WTC11 (cell line): Measurements from ENCODE around the gene RFC2.

Experiments used
- AFF4 ChIP-seq: sonication (generic); formaldehyde crosslinking; IDR thresholded peaks from 2 replicates; pipeline ENCODE4 v1.8.1; 2023; ENCODE audit warnings: mild to moderate bottlenecking, missing genetic modification reagents, borderline replicate concordance
- CDX4 ChIP-seq: fragments of 250-450 bp; sonication (Bioruptor Pico); IDR thresholded peaks from 2 replicates; pipeline ENCODE4 v1.9.0; 2021; ENCODE audit warnings: moderate library complexity, mild to moderate bottlenecking, inconsistent platforms, borderline replicate concordance
- CREB1 ChIP-seq: sonication (generic); formaldehyde crosslinking; IDR thresholded peaks from 2 replicates; pipeline ENCODE4 v1.8.0; 2023; ENCODE audit warnings: mild to moderate bottlenecking, missing genetic modification reagents
- CTCF ChIP-seq: fragments of 200-600 bp; IDR thresholded peaks from 2 replicates; pipeline ENCODE4 v1.8.0; 2022; ENCODE audit warnings: antibody characterized with exemption
- FOXP1 ChIP-seq: sonication (generic); formaldehyde crosslinking; IDR thresholded peaks from 2 replicates; pipeline ENCODE4 v1.8.0; 2022; ENCODE audit warnings: missing genetic modification reagents, mild to moderate bottlenecking, moderate library complexity, borderline replicate concordance
- HMGXB4 ChIP-seq: sonication (generic); formaldehyde crosslinking; IDR thresholded peaks from 2 replicates; pipeline ENCODE4 v1.8.1; 2023; ENCODE audit warnings: mild to moderate bottlenecking, moderate library complexity, missing genetic modification reagents
- JUN ChIP-seq: sonication (generic); formaldehyde crosslinking; IDR thresholded peaks from 2 replicates; pipeline ENCODE4 v1.8.0; 2023; ENCODE audit warnings: mild to moderate bottlenecking, missing genetic modification reagents
- SMAD3 ChIP-seq: sonication (generic); formaldehyde crosslinking; IDR thresholded peaks from 2 replicates; pipeline ENCODE4 v1.8.0; 2022; ENCODE audit warnings: missing genetic modification reagents, mild to moderate bottlenecking, borderline replicate concordance
- TEAD1 ChIP-seq: sonication (generic); formaldehyde crosslinking; IDR thresholded peaks from 2 replicates; pipeline ENCODE4 v1.8.0; 2022; ENCODE audit warnings: mild to moderate bottlenecking, missing genetic modification reagents
- USF2 ChIP-seq: sonication (generic); formaldehyde crosslinking; IDR thresholded peaks from 2 replicates; pipeline ENCODE4 v1.8.1; 2023; ENCODE audit warnings: mild to moderate bottlenecking, missing genetic modification reagents, moderate library complexity
- ZNF121 ChIP-seq: sonication (generic); formaldehyde crosslinking; IDR thresholded peaks from 2 replicates; pipeline ENCODE4 v1.8.0; 2023; ENCODE audit warnings: missing genetic modification reagents

- TF ChIP-seq CTCF (no peak), FOXP1 (CRISPR knock-in tag) (no peak), CREB1 (CRISPR knock-in tag) (no peak), JUN (CRISPR knock-in tag) (no peak), USF2 (CRISPR knock-in tag) (no peak), SMAD3 (CRISPR knock-in tag) (no peak), CDX4 (CRISPR knock-in tag) (no peak), TEAD1 (CRISPR knock-in tag) (no peak), AFF4 (CRISPR knock-in tag) (no peak), ZNF121 (CRISPR knock-in tag) (no peak), HMGXB4 (CRISPR knock-in tag) (no peak)
These were observed 13.8 kb upstream of the RFC2 start for GRCh38 chr7:74267756-74268565.
